ENCODE measurements around the gene SH2D1A. TPM values are rescaled to one million over a fixed set of nuclear protein-coding genes. Genes with fewer than 3 reads are reported as not detected.

Gene SH2D1A
- total RNA-seq, 1 donor from 2014 or later, result not detected

DNA sequence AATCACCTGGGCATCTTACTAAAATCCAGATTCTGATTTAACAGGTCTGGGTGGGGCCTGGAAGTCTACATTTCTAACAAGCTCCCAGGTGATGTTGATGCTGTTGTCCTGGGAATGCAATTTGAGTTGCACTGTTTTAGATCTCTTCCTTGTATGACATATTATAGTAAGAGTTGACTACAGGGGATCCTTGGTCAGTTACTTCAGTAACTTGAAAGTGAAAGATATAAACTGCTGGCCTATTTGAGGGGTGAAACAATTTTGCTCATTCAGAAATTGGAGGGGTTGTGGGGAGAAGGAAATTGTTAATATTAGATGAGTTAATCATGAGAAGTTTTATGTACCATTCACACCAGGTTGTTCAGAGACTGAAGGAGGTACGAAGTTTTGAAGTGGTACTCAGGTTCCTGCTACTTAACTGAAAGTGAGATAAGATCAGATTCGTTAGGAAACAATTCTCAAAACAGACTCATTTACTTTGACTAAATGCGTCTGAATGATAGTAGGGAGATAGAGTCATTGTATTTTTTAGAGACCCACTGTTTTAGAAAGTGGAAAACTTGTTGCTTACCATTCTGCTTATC, 12.5 kb downstream of the SH2D1A start:
- TF ChIP-seq, protein P1, sequence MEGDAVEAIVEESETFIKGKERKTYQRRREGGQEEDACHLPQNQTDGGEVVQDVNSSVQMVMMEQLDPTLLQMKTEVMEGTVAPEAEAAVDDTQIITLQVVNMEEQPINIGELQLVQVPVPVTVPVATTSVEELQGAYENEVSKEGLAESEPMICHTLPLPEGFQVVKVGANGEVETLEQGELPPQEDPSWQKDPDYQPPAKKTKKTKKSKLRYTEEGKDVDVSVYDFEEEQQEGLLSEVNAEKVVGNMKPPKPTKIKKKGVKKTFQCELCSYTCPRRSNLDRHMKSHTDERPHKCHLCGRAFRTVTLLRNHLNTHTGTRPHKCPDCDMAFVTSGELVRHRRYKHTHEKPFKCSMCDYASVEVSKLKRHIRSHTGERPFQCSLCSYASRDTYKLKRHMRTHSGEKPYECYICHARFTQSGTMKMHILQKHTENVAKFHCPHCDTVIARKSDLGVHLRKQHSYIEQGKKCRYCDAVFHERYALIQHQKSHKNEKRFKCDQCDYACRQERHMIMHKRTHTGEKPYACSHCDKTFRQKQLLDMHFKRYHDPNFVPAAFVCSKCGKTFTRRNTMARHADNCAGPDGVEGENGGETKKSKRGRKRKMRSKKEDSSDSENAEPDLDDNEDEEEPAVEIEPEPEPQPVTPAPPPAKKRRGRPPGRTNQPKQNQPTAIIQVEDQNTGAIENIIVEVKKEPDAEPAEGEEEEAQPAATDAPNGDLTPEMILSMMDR (conservative IDR thresholded peaks at IDR 0.05; ENCODE audit: low read depth, low read length), result no peak
- no peak overlapping the region for H3K4me3 ChIP-seq (ENCODE audit: low read depth, low read length)
- no peak for DNase-seq (ENCODE audit: low read depth)

DNA sequence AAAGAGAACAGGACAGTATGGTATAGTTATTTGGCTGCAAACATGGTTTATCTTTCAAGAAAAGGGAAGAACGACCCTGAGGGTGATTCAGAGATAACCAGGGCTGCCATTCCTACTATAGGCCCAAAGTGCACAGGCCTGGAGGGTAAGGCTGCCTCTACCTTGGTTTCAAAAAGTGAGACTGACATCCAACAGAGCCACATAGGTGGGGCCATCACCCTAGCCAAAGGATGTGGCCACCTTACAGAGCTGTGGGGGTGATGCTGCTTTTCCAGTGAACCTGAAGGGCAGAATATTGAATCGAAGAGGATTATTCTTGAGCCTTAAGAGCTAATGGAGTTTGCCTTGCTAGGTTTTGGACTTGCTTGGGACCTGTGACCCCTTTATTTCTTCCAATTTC, 15.7 kb downstream of the SH2D1A start:
- no peak for DNase-seq (ENCODE audit: low read depth)
- H3K4me3 ChIP-seq (ENCODE audit: low read depth, low read length), result no peak overlapping the region
- TF ChIP-seq, protein P1 (conservative IDR thresholded peaks at IDR 0.05; ENCODE audit: low read depth, low read length), result no peak

DNA sequence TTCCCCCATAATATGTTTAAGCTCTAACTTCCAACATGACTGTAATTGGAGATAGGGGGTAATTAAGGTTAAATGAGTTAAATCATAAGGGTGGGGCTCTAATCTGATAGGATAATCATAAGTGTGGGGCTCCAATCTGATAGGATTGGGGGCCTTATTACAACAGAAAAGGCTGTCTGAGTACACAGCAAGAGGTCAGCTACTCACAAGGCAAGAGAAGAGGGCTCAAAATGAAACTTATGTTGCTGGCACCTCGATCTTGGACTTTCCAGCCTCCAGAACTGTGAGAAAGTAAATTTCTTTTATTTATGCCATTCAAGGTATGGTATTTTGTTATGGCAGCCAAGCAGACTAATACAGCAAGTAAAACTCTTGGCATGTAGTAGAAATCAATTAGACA, 16.4 kb downstream of the SH2D1A start:
- TF ChIP-seq, protein P1 (conservative IDR thresholded peaks at IDR 0.05; ENCODE audit: low read depth, low read length), result no peak
- H3K4me3 ChIP-seq (ENCODE audit: low read depth, low read length), result no peak overlapping the region
- DNase-seq (ENCODE audit: low read depth), result no peak

DNA sequence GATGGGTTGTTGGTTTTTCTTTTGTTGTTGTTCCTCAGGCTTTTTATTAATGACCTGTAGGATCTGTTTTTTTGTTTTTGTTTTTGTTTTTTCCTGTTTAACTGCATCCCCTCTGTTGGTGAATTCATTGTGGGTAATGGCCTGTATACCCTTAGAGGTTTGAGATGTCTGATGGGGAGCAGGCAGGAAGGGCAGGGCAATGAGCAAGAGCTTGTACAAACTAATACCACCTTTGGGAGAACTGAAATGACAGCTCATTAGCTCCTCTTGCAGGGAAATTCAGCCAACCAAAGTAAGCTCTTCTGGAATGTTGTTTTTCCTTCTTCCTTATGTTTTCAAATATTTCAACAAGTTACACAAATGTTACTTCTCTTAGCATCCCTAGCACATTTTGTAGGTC, 23.4 kb downstream of the SH2D1A start:
- TF ChIP-seq, protein P1 (conservative IDR thresholded peaks at IDR 0.05; ENCODE audit: low read depth, low read length), result no peak
- no peak for DNase-seq (ENCODE audit: low read depth)
- H3K4me3 ChIP-seq (ENCODE audit: low read depth, low read length), result no peak overlapping the region

DNA sequence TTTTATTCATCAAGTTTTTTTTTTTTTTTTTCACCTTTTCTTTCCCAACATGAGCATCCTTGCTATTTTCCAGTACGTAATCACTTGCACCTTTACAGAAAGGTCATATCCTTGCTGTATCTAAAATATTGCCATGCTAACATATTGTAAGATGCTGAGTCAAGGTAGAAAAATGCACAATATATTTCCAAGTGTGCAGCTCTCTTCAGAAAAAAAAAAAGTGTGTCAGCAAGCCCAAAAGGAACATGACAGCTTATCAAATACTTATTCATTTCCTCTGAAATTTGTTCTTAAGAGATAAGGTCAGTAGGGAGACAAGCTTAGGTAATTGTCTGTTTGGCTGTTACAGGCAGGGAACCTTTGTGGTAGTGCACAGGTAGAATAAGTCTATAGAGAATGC, 27.0 kb downstream of the SH2D1A start:
- TF ChIP-seq, protein P1 (conservative IDR thresholded peaks at IDR 0.05; ENCODE audit: low read depth, low read length), result no peak
- H3K4me3 ChIP-seq (ENCODE audit: low read depth, low read length), result no peak overlapping the region
- DNase-seq (ENCODE audit: low read depth), result no peak

DNA sequence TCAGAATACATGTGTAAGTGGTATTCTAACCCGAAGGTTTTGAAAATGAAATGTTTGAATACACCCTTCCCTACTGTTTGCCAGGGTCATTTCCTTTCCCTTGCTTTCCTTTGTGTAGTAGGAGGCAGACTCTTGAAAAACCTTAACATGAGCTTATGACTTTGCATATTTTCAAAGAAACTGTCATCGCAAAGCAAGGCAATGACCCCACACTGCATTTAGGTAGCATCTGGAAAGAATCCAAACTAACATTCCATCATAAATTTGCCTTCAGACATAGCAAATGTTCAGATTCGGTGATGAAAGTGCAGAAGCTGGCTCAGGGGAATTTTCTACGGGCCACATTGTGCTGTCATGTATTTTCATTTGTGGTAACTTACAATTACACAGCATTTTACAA, 32.3 kb downstream of the SH2D1A start:
- DNase-seq (ENCODE audit: low read depth), result no peak
- TF ChIP-seq, protein P1 (conservative IDR thresholded peaks at IDR 0.05; ENCODE audit: low read depth, low read length), result no peak
- no peak overlapping the region for H3K4me3 ChIP-seq (ENCODE audit: low read depth, low read length)

DNA sequence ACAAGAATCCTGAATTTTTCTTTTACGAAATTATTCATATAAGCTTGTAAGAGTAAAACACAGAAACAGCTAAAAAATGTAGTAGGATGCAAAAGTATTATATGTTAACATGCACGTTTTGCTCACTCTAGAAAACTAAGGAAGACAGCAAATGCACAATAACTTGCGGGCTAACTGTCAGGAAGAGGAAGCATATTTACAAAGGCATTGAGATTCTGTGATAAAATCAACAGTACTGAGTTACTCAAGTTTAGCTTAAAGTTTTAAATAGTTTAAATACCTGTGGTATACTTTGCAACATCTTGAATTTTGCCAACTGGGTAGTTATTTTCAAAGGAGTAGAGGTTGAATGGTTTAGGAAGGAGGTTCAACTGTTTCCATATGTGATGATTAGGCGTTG, 37.0 kb downstream of the SH2D1A start:
- DNase-seq (ENCODE audit: low read depth), result no peak
- no peak overlapping the region for H3K4me3 ChIP-seq (ENCODE audit: low read depth, low read length)
- TF ChIP-seq, protein P1 (conservative IDR thresholded peaks at IDR 0.05; ENCODE audit: low read depth, low read length), result no peak

Measured in epithelial cell of proximal tubule (primary cell).